ENCODE measurements around the gene AEBP1.

AEBP1 gene

GRCh38 chr7:44103923-44104859 is at the start of gene AEBP1:
TSS of gene AEBP1 (plus strand) at chr7:44104345. CDS start at chr7:44104666, 321 bp downstream.
- no peak for FAIRE-seq
- DNase-seq (ENCODE audit: extremely low spot score, insufficient read length, low read depth): no peak

- no peak for FAIRE-seq
- no peak for DNase-seq (ENCODE audit: extremely low spot score, insufficient read length, low read depth)
Measured at GRCh38 chr7:44056681-44057080, 47.5 kb upstream of the AEBP1 start.

GRCh38 chr7:44057181-44057848 is 46.8 kb upstream of the AEBP1 start:
- no peak for DNase-seq (ENCODE audit: extremely low spot score, insufficient read length, low read depth)
- FAIRE-seq: no peak

- FAIRE-seq: peak; percentile 9
- DNase-seq (ENCODE audit: extremely low spot score, insufficient read length, low read depth): no peak
Measured at GRCh38 chr7:44057849-44058758, 46.0 kb upstream of the AEBP1 start.

DNA sequence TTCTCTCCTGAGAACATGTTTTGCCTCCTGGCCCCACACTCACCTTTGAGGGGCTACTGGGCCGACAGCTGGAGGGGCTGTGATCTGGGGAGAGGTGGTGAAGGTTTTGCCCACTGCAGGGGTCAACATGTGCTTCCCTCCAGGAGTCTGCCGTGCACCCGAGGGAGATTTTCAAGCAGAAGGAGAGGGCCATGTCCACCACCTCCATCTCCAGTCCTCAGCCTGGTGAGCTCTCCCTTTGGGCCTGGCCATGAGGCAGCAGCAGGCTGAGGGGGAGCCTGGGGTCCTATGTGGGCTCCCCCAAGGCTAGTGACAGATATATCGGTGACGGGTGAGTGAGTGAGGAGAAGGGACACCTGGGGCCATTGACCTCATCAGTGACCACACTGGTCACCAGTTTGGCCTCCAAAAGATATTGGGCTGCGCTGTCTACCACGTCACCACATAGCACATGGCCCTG is 45.4 kb upstream of the AEBP1 start:
- FAIRE-seq (no peak), DNase-seq (ENCODE audit: extremely low spot score, insufficient read length, low read depth) (no peak)

DNA sequence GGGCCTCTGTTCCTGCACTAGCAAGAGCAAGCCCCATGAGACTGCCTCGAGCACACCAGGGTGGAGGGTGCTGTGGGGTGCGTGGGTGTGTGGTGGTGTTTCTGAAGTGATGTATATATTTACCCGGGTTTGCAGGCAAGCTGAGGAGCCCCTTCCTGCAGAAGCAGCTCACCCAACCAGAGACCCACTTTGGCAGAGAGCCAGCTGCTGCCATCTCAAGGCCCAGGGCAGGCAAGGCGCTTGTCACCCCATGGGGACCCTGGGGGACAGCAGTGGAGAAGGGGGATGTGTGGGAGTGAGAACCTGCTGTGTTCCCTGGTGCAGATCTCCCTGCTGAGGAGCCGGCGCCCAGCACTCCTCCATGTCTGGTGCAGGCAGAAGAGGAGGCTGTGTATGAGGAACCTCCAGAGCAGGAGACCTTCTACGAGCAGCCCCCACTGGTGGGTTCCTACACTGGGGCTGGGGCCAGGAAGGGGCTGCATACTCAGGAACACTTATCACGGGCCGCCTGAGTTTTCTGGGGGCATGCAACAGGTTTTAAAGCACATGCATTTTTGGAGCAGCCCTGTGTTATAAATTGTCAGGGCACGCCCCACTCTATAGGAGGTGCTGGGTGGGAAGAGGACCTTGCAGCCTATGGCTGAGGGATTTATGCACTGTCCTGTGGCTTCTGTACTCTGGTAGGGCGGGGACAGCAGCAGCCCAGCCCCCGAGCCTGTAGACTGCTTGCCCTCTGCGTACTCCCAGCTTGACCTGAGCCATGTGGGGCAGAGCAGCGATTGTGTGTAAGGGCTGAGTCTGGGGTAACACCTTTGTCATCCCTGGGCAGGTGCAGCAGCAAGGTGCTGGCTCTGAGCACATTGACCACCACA is 44.7 kb upstream of the AEBP1 start:
- no peak for DNase-seq (ENCODE audit: extremely low spot score, insufficient read length, low read depth)
- FAIRE-seq: peak; percentile 69

- no peak for DNase-seq (ENCODE audit: extremely low spot score, insufficient read length, low read depth)
- FAIRE-seq: no peak
Measured at GRCh38 chr7:44060091-44060947, 43.8 kb upstream of the AEBP1 start.

DNA sequence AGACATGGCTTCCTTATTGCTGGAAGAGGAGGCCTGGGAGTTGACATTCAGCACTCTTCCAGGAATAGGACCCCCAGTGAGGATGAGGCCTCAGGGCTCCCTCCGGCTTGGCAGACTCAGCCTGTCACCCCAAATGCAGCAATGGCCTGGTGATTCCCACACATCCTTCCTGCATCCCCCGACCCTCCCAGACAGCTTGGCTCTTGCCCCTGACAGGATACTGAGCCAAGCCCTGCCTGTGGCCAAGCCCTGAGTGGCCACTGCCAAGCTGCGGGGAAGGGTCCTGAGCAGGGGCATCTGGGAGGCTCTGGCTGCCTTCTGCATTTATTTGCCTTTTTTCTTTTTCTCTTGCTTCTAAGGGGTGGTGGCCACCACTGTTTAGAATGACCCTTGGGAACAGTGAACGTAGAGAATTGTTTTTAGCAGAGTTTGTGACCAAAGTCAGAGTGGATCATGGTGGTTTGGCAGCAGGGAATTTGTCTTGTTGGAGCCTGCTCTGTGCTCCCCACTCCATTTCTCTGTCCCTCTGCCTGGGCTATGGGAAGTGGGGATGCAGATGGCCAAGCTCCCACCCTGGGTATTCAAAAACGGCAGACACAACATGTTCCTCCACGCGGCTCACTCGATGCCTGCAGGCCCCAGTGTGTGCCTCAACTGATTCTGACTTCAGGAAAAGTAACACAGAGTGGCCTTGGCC is 43.0 kb upstream of the AEBP1 start:
- DNase-seq (ENCODE audit: extremely low spot score, insufficient read length, low read depth) (no peak), FAIRE-seq (no peak)

DNA sequence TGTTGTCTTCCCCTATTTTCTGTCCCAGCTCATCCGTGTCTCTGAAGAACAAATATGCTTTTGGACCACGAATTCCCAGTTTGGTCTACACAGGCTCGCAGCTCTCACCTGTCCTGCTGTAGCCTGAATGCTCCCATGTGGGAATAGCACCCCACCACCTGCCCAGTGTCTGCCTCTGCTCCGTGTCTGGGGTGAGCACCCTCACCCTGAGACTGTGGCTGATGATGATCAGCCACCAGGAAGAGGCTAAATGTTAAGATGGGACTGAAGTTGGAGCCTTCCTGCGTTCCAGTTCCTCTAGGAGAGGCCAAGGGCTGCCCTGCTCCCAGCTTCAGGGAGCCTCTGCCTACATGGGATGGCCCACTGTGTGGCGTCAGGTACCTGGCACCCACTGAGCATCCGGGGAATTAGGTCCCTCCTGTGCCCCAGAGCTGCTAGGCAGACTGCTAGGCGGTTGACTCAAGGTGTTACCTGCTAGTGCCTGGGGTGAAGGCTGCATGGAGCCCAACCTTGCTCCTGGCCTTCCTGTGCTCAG is 42.4 kb upstream of the AEBP1 start:
- DNase-seq (ENCODE audit: extremely low spot score, insufficient read length, low read depth): no peak
- no peak for FAIRE-seq

- no peak for FAIRE-seq
- no peak for DNase-seq (ENCODE audit: extremely low spot score, insufficient read length, low read depth)
Measured at GRCh38 chr7:44062180-44062902, 41.8 kb upstream of the AEBP1 start.

DNA sequence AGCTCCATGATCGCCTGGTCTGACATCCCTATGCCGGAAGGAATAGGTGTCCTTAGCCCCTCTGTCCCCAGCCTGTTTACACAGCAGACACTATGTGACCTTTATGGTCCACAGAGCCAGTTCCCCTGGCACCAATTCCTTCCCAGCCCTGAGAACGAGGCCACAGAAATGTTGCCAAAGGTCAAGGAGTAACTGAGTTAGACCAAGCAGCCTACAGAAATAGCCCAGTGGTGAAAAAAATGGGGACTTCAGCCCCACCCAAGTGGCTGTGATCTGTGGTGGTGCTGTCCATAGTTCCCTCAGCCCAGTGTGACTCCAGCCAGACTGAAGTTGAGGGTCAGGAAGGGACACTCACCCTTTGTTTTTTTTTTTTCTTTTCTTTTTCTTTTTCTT is 41.2 kb upstream of the AEBP1 start:
- FAIRE-seq (no peak), DNase-seq (ENCODE audit: extremely low spot score, insufficient read length, low read depth) (no peak)

DNA sequence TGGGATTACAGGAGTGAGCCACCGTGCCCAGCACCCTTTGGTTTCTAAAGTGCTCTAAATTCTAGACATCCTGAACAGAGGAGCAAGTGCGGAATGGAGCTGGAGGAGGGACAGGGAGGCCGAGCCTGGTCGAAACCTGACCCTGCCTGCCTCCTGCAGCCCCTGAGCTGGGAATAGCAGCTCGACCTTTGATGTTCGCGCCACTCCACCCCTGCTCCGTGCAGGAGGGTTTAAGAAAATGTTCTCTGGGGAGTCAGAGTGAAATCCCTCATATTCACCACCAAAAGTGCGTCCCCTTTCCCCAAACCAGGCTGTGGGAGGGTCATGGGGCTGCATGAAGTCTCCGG is 40.6 kb upstream of the AEBP1 start:
- no peak for DNase-seq (ENCODE audit: extremely low spot score, insufficient read length, low read depth)
- no peak for FAIRE-seq

GRCh38 chr7:44063894-44064651 is 40.1 kb upstream of the AEBP1 start:
- FAIRE-seq (no peak), DNase-seq (ENCODE audit: extremely low spot score, insufficient read length, low read depth) (no peak)

- DNase-seq (ENCODE audit: extremely low spot score, insufficient read length, low read depth) (no peak), FAIRE-seq (no peak)
Measured at GRCh38 chr7:44064791-44065430, 39.2 kb upstream of the AEBP1 start.

DNA sequence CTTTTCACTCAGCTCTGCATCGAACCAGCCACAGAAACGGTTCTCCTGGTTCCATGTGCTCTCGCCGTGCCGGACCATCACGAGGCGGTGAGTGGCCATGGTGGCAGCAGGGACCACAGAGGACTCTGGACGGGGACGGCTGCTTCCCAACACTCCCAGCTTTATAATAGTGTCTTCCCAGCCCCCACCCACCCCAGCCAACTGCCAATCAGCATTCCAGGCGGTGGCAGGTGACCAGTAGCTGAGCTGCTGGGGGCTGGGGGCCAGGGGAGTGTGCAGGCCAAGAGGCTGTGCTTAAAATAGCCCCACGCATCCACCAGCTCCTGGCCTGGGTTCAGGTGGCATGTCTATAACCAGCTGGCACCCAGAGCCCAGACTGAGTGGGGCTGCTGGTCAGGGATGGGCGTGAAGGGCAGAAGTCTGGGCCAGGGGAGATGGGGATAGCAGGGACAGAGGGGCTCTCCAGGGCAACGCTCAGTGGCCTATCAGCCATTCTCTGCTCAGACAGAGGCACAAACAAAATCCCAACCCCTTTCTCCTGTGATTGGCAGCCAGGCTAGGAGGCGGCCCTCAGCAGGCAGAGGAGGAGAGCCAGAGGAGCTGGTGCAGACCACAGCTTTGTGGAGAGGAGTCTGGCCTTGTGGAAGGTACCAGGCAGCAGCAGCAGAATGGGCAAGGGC is 38.6 kb upstream of the AEBP1 start, which contains the start of gene PGAM2:
PGAM2 (minus strand) TSS at position 137 of the 680 bp plus-strand sequence; CDS start at position 99, 38 bp downstream.
- FAIRE-seq (no peak), DNase-seq (ENCODE audit: extremely low spot score, insufficient read length, low read depth) (no peak)

Data from GM18507 (cell line).